GM21576 (cell line): ENCODE results near the gene SETBP1.

ENCODE experiments used
- ATAC-seq: cut with Tn5 transposase; IDR thresholded peaks from one replicate; pipeline ENCODE4 v1.9.1; 2021; ENCODE audit warnings: mild to moderate bottlenecking, moderate library complexity; ENCODE audit not compliant: unreplicated experiment

The SETBP1 gene

DNA sequence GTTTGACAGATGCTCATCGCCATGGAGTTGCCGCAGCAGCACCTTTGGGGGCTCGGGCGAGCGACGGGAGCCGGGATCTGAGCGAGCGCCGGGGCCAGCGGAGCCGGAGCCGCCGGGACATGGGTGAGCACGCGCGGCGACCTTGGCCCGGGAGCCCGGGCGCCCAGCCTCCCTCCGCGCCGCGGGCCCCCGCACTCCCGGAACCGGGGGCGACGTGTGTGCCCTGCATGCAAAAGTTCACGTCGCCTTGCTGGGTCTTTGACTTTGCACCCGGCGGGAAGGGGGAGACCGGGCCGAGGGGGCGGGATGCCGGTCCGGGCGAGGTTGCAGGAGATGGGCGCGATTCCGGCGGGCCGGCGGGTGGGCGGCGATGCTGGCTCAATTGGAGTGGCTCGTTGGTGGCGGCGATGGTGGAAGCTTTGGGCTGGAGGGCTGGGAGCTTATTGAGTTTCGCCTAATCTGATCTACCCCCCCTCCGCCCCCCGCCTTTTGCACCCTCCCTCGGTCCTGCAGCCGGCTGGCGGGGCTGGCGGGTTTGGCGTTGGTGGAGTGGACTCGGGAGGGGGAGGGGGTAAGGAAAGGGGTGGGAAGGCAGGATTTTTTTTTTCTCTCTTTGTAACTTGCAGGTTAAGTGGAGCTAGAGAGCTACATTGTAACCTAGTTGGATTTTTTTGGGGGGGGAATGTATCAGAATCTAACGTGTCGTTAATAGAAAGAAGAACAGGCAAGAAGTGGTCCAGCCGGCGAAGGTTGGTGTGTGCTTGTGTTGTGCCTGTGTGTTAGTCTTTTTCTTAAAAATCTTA is at the start of gene SETBP1:
TSS of gene SETBP1 (plus strand) at position 616 of the 803 bp plus-strand sequence. CDS start 20,459 bp downstream, outside the sequence.
- peak; percentile 17 for ATAC-seq

DNA sequence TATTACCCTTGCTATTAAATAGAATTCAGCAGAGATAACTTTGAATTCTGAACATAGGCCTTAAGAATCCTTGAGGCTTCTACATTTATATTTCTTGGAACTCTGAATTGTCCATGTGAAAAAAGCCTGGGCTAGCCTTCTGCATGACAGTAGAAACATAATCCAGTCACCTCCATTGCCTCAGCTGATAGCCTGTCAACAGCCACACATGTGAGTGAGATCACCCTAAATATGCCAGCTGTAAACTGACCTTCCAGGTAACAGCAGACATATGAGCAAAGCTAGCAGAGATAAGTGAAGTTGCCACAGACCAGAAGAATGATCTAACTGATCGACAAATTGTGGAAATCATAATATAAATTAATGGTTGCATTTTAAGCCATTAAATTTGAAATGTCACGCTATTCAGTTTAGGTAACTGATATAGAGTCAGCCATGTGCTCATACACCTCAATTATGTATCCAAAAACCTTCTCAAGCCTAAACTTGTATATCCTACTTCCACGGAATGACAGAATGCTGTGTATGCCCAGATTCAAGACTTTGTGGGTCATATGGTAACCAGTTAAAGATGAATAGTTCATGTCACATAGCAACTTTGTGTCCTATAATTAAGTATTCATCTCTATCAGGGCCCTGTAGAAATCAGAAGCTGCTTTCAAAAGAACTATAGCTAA is 48.1 kb upstream of the SETBP1 start:
- no peak for ATAC-seq

DNA sequence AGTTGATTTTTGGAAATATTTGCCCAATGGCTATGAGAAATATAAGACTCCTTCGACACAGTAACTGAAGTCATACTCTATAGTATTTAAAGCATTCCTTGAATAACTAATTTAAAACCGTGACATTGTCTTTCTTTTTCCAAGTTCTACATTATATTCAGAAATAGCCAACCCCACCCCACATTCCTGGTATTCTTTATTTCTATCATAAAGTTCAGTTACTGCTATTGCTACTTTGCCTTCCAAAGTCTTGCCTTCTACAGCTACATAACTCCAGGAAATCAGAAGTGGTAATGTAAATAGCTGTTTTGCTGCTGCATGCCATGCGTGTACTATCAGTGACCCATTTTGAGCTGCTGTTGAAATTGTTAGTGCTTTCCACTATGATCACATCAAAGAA is 45.1 kb upstream of the SETBP1 start:
- ATAC-seq: no peak

DNA sequence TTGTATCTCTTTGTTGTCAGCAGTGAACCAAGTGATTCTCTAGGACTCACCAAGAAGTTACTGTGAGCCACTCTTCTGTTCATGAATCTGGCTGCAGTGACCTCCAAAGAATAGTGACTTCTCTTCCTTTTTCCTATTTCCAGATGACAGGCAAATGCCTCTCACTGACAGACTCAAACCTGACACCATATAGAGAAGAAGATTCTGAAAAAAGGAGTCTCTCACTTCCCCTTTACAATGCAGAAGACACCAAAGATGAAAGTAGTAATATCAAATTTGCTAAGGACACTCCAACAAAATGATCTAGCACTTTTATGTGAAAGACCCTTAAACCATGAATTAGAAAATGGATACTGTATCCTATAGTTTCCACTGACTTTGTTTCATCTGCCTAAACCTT is 44.4 kb upstream of the SETBP1 start:
- peak; percentile 87 for ATAC-seq

DNA sequence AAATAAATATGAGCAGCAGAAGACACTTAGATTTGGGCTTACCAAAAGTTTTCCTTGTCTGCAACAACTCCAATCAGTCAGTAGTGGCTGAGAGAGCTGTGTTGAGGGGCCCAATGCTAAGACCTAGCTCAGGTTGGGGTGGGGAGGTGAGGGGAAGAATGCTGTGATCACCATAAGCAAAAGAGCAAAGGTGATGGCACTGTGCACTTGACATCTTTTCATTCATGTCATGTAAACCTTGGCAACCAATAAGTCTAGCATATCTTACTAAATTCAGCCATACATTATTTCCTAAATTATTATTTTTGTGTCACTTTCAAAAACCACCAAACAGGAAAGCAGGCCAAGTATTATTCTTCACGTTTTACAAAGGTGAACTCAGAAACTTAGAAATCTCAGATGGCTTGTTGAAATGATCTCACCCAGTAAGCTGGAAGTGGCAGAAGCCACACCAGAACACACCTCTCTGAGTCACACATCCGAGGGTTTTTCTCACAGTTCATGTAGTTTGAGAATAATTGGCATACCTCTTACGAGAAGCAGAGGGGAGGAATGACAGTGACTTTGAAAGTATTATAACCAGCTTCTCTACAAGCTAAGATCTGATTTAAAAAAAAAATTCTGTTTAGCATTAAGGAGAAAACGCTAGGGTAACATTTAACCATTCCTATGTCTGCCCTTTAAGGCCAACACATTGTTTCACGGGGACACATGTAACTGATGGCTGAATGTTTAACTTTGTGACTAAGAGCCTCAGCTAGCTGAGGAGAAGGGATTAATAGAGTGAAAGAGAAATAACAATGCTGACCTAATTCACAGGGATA is 43.3 kb upstream of the SETBP1 start:
- ATAC-seq: no peak

DNA sequence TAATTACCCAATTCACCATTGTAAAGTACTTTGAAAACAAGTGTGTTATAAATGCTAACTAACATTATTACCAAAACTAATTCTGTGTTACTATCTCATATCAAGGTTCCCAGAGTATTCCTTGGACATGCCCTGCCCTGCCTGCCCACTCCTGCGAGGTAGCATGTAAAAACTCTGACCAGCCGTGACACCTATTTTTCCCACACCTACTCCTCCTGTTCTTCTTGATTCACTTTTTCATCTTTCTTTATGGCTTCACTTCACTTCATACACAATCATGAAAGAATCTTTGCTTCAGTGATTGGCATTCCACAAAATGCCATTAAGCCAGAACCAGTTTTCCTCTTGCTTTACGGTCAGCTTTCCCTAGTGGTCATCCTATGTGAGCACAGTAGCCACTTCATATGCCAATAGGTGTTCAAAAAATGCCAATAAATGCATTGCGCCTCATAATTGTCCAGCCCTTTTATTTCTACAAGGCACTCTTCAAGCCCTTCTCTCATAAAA is 42.6 kb upstream of the SETBP1 start:
- no peak for ATAC-seq

DNA sequence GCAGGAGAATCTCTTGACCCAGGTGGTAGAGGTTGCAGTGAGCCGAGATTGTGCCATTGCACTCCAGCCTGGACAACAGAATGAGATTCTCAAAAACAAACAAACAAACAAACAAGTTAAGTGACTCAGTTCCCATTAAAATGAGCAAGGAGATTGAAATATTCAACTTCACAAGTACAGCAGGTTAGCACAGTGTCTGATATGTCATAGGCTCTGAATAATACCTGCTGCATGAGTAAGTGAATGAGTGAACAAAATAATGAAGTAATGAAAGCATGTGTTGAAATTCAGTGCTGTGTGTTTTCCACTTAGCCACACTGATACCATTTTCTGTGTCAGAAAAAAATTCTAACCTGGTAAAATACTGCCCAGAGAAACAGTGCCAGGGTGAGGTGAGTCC is 41.9 kb upstream of the SETBP1 start:
- ATAC-seq: no peak

DNA sequence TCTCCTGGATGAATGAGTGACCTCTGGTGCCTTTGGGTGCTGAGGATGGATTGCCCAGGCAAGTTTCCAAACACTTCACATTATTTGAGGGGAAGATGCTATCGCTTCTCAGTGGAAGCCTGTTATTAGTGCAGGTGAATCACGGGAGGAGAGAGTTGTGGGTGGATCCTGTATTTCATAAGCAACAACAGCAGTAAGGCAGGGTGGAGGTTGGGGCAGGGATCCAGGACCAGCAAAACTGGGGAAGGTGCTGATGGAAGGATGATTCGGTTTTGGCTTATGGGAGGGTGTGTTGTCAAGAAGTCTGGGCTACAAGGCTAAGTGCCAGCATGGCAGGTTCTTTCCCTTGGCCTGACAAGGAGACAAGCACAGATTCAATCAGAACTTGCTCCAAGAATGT is 37.7 kb upstream of the SETBP1 start:
- ATAC-seq: no peak

DNA sequence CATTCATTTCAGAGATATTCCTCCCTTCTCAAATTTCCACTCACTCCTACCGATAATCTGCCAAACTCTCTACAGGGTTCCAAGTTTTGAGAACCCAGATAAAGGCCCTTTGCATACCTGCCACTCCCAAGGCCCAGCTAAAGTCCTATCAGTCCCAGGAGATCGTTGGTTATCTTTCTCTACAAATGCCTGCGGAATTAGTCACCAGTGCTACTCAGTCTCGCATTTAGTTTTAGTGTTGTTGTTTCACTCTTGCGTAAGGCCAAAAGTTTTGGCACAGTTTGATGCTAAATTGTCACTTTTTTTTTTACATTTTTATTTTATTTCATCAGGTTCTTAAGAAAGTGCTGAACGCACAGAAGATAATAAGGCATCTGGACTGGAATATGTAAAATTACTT is 29.2 kb upstream of the SETBP1 start:
- ATAC-seq: no peak

DNA sequence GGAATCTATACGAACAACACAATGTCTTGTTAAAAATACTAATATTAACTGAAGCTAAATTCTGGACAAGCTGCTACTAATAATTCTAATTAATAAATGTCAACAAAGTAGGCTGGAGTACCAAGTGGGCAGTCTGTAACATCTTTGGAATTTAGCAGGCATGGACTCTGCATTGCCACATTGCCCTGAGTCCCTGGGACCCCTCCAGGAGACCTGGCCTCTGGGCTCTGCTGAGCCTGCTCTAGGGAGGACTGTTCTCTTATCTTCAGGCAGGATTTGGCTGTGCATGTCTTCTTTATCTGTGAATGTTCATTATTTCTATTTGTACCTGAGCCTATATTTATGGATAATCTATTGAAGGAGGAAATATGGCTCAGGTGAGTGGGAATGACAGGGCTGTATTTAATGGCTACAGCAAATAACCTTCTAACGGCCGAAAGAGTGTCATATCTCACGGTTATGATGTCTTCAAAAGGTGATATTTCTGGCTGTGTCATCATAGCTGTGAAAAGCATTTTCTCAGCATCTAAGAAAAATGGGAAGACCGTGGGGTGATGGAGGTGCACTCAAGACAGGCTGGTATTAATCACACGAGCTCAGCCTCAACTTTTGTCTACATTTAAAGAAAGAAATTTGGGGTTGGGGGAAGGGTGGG is 28.6 kb upstream of the SETBP1 start:
- no peak for ATAC-seq

DNA sequence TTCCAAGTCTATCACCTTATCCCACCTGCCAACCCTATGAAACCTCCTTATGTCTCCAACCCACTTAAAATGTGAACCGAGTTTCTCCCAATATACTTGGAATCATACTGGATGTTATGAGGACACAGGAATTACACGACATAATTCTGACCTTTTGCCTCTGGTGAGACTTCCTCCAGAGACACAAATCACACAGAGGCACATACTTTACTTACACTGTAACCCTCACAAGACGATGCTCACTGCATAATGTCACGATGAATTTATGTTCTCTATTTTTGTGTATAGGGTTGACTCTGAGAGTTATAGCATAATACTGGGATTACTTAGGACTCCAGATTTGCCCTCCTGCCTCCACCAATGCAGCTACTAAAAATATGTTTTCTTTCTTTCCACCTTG is 28.0 kb upstream of the SETBP1 start:
- ATAC-seq: no peak

DNA sequence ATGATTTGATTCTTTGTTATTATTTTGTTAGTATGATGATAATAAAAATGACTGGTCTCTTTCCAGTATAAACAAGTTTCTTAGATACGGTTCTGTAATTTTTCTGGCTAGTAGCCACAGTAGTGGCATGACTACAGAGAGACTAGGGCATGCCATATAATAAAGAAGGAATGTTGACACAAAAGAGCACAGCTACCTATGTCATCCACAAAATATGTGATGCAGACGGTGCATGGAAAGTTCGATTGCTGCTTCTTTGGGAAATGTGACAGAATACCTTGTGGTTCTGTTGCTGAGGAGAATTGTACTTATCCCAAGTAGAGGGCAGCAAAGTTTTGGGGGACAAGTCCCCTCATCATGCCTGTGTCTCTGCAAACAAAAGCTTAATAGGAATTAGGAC is 26.1 kb upstream of the SETBP1 start:
- no peak for ATAC-seq

DNA sequence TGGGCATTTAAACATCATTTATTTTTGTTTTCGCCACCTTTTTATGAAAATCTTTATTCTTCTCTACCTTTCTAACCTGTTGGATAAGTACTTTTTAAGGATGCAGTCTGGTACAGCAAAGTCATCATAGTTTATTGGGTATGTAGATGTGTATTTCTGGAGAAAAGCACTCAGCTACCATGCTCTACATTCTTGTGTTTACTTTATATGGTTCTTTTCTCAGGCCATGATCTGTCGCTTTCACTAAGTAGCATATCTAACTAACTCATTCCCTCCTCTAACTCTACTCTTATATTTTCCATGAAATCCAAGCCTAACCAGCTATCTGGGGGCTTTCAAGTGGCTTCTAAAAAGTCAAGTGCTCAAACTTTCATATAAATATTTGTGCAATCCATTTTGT is 25.3 kb upstream of the SETBP1 start:
- no peak for ATAC-seq

DNA sequence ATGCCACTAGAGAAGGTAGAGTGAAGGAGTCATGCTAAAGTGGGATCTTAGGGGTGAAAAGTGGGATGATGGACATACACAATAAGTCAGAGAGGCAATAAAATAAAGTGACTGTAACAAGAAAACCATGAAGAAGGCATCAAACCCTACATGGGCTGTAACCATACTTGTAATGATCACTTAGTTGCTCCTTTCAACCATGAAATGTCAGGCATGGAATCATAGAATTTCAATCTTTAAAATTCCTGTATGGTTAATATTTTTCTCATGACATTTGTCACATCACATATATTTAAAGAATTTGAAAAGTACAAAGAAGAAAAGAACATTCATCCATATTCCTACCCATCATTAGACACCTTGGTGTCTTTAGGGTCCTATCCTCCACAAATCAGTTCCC is 20.9 kb upstream of the SETBP1 start:
- ATAC-seq: no peak

DNA sequence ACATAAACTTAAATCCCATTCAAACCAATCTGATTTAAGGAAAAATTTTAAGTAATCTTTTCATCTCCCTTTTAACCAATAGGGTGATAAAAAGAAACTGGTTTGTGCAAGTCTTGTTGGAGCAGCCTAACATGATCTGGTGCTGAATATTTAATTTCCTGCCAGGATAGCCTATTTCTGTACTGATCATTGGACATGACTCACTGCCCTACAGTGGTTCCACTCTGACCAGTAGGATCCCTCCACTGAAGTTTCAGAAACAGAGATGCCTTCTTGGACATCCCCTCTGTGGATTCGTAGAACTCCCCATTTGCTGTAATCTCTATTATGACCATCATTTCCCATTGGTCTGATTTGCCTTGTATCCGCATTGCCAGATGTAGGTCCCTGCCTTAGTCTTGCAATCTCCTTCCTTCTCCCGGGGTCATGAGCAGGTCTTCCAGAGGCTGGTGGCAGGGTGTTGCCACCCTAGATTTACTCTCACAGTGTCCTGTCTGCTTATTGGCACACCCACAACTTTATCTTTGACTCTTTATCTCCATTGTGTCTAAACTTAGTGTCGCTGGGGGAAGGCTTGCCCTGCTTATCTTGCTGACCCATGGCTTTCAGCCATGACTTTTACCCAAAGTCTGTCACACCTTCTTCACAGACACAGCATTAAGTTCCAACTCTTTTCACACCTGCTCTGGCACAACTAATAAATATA is 12.3 kb upstream of the SETBP1 start:
- no peak for ATAC-seq

DNA sequence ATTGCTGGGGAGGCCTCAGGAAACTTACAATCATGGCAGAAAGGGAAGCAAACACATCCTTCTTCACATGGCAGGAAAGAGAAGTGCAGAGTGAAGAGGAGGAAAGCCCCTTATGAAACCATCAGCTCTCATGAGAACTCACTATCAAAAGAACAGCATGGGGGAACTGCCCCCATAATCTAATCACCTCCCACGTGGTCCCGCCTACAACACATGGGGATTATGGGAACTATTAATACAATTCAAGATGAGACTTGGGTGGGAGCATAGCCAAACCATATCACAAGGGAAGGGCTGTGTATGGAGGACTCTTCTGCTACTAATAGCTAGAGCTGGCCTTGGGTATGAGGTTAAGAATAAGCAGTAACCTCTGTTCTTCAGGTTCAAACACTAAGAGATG is 8.8 kb upstream of the SETBP1 start:
- no peak for ATAC-seq

DNA sequence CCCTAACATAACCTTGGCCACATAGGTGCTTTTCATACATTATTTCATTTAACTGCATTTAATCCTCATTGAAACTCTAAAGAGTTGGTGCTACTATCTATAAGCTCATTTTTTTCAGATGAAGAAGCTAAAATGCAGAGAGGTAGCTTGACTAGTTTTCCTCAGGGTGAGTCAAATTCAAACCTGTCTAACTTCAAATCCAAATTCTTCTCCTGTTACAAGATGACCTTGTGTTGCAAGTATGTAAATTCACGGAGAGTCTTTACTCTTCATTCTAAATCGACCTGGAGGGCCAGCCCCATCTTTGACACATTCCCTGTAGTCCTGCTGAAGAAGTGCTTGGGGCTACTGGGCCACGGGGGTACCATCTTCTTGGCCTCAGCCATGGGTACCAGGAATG is 8.2 kb upstream of the SETBP1 start:
- ATAC-seq: no peak

DNA sequence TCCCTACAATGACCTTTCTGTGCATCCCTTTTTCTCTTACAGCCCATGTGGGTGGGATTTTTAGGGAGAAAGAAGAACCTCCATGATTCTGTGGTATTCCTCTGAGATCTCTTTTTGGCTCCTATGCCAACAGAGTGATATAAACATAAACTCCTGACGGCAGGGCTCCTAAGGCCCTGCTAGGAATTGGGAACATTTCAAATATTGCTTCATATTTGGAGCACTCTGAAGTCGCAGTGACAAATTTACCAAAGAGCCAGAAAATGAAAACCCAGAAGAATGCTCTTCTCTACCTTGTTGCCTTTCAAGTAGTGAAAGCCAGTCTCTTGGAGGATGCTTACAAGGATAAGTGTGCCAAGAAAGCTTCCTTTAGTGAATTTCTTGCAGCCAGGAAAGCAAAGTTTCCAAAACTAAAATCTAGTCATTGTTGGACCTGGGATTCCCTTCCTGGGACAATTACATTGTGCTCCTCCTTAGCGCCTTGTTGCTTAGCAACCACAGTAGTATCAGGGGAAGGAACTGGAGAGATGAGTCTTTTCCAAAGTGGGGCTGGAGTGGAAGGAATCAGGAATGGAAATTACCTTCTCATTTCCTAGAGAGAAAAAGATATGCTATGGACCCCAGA is 7.3 kb upstream of the SETBP1 start:
- no peak for ATAC-seq

DNA sequence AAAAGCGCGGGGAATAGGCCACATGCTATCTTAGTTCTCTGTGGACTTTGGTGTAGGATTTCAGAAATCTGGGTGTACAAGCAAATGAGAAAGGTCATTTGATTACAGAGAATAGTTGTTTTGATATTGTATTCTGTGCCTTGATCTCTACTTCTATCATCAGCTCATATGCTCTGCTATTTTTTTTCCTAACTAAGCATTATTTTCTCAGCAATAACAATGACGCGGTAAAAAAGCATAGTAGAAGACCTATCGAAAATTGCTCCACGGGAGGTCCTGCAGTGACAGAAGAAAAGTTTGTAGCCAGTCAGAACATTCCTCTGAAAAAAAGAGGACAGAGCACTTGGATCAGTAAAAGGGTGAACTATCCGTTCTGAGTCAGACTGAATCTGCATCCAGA is 2.8 kb upstream of the SETBP1 start:
- no peak for ATAC-seq

DNA sequence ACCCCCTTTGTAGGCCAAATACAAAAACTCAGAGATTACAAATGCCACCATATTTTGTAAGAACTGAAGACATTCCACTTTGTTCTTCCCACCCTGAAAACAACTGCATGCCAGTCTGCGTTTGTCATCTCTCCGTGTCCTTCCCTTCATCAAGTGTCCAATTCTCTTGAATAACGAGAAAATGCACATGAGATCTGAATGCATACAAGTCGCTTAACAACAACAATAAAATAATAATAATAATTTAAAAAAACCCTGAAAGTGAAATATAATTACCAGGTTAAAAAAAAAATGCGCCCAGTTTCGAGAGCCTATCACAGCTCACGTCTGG is 2.0 kb upstream of the SETBP1 start:
- no peak for ATAC-seq
